Urinary bladder (tissue), 4 donors: ENCODE data around the gene SUFU. TPM values are rescaled to one million over a fixed set of nuclear protein-coding genes. Genes with fewer than 3 reads are reported as not detected.

Experiments
- DNase-seq: peaks from one replicate; pipeline ENCODE4 v3.0.0-alpha.2; 2015; ENCODE audit errors: extremely low spot score
- H3K27ac ChIP-seq: one replicate; pipeline ENCODE4 v1.5.1; 2013; ENCODE audit warnings: low read depth, mild to moderate bottlenecking, moderate library complexity
- H3K36me3 ChIP-seq: one replicate; pipeline ENCODE4 v1.6.1; 2013; ENCODE audit warnings: mild to moderate bottlenecking, moderate library complexity; ENCODE audit not compliant: insufficient read depth
- H3K4me1 ChIP-seq: one replicate; pipeline ENCODE4 v1.6.1; 2013; ENCODE audit warnings: mild to moderate bottlenecking, moderate library complexity; ENCODE audit not compliant: insufficient read depth
- H3K4me3 ChIP-seq: one replicate; pipeline ENCODE4 v1.5.1; 2013; ENCODE audit warnings: low read depth, low read length
- WGBS: extraction: QIAGEN DNeasy Blood & Tissue Kit; methylation state at CpG from one replicate; pipeline ENCODE4 v1.1.7; 2013; 5-methylcytosine and 5-hydroxymethylcytosine counted together
- polyA plus RNA-seq: library from polyadenylated mRNA; stranded (reverse); fragments of 200-250 nt; gene quantifications from one replicate; pipeline ENCODE4 v1.2.3, GENCODE V29; 2013
- small RNA-seq: library from RNA; depleted of rRNA; stranded (forward); fragments of <200 nt; gene quantifications from one replicate; pipeline ENCODE3, GENCODE V24; 2014
- total RNA-seq: library from RNA; depleted of rRNA; stranded (reverse); fragments of >200 nt; gene quantifications from one replicate; pipeline ENCODE4 v1.2.3, GENCODE V29; 2014
- donor health status: healthy with polysubstance abuse.
- donor health status: healthy.

SUFU gene
- total and polyA plus RNA-seq, 2 donors, result 8.1 to 11.2 TPM

DNA sequence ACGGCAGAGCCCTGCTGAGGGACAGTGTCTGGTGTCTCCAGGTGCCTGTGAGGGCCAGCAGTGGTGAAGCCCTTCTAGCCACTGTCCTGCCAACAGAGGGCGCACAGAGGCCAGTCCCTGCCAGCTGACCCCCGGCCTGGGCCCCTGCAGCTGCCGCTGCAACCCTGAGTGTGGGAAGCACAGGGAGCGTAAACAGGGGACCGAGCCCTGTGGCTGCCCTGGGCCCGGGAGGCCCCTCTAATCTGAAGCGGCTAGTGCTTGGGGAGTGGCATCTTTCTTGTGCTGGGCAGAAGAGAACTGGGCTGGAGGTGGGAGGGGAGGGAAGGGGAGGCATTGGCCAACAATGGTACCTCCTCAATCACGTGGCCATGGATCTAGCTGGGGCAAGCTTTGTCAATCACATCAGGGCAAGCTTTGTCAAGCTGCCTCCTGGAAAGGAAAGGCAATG, 175.1 kb downstream of the SUFU start:
- H3K4me3 ChIP-seq, result no peak overlapping the region
- WGBS, result 18% methylated on average over 9 of the region's 9 CpGs
- DNase-seq, result no peak
- H3K4me1 ChIP-seq, result no peaks in the 10 kb centered on the region
- no peak overlapping the region for H3K27ac ChIP-seq
- H3K36me3 ChIP-seq, result no peaks in the 10 kb centered on the region

DNA sequence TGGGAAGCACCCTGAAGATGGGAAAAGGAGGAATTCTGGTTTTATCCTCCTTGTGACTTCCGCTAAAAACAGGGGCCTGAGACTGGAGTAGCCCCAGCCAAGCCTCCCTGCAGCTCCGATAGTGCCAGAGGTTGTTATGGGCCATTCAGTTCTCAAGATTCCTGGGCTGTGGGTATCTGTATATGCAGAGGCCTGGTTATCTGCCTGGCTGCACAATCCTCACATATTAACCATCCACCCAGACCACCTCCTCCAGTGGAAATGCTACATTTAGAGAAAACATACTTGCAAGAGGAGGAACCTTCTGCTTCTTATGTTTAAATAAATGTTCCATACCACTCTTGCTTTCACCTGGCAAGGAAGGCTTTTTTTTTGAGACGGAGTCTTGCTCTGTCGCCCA, 175.8 kb downstream of the SUFU start:
- Histone ChIP-seq H3K27ac (no peak overlapping the region), H3K36me3 (no peaks in the 10 kb centered on the region), H3K4me3 (no peak overlapping the region), H3K4me1 (no peaks in the 10 kb centered on the region)
- 98% methylated on average over 4 of the region's 4 CpGs for WGBS
- DNase-seq, result no peak

DNA sequence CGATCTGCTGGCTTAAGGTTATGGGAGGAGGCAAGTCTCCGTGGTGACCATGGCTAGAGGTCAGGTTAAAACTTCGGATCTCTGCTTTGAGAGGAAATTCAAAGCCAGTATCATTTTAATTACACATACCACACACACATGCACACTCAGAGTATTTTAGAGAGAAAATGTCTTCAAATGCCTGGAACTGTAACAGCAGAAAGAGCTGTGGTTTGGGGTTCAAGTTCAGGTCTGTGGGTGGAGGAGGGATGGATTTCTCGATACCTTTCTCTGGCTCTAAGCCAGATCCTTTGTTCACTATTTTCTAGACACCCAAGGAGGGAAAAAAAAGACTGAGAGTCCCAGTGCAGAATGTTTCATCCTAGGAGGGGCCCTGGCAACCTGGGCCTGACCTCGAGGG, 177.9 kb downstream of the SUFU start:
- no peak overlapping the region for H3K4me3 ChIP-seq
- no peaks in the 10 kb centered on the region for H3K4me1 ChIP-seq
- DNase-seq, result no peak
- no peaks in the 10 kb centered on the region for H3K36me3 ChIP-seq
- WGBS, result 94% methylated on average over 5 of the region's 5 CpGs
- H3K27ac ChIP-seq, result no peak overlapping the region

DNA sequence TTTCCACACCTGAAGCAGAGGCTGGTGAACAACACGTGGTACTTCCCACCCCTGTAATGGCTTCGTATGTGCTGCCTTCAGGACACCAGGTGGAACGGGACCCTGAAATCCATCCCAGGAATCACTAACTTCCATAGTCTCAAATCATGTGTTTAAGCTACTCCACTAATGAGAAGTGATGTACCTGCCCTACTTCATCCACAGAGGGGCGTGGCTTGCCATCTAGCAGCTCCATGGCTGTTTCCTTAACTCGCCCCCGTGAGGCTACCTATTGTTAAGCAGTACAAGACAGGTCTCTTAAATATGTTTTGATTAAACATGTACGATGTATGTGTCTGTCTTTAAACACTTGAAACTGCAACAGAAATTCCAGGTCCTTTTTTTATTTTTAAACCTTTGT, 178.6 kb downstream of the SUFU start:
- no peak for DNase-seq
- Histone ChIP-seq H3K36me3 (no peaks in the 10 kb centered on the region), H3K27ac (no peak overlapping the region), H3K4me1 (no peaks in the 10 kb centered on the region), H3K4me3 (no peak overlapping the region)
- WGBS, result 92% methylated on average over 7 of the region's 7 CpGs

DNA sequence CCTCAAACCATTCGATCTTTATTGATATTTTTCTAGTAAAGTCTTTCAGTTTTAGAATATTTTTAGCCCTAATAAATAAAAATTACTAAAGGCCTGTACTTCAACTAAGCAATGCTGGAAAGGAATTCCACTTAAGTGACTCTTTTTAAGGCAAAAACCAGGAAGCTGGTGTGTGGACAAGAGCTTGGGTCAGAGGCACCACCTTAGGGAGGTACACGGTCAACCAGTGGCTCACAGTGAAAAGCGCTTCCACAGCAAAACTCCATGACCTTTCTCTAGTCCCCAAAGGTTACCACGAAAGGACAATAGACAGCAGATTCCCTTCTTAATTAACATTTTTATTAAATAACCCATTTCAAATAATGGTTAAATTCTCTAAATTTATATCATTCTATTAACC, 179.2 kb downstream of the SUFU start:
- 93% methylated on average over 4 of the region's 4 CpGs for whole genome bisulfite sequencing
- Histone ChIP-seq H3K4me1 (no peaks in the 10 kb centered on the region), H3K4me3 (no peak overlapping the region), H3K36me3 (no peaks in the 10 kb centered on the region), H3K27ac (no peak overlapping the region)
- DNase-seq, result no peak

Small RNAs within 50 kb of the gene (small RNA-seq; reads per million reads assigned to genes)
- not detected for gene RNU6-43P

Other genes starting within 250 kb of the SUFU start
- 11.3 TPM for gene NFKB2, start 108.3 kb upstream of the SUFU start, total RNA-seq
- gene NFKB2, start 108.3 kb upstream of the SUFU start, polyA plus RNA-seq, result 30.8 TPM
- 38.4 TPM for gene PSD, start 85.2 kb upstream of the SUFU start, total RNA-seq
- 276 TPM for gene PSD, start 85.2 kb upstream of the SUFU start, polyA plus RNA-seq
- gene FBXL15, start 83.1 kb upstream of the SUFU start, total RNA-seq, result 2.0 TPM
- gene FBXL15, start 83.1 kb upstream of the SUFU start, polyA plus RNA-seq, result 36.6 TPM
- 26.9 TPM for gene CUEDC2, start 71.4 kb upstream of the SUFU start, total RNA-seq
- 77.9 TPM for gene CUEDC2, start 71.4 kb upstream of the SUFU start, polyA plus RNA-seq
- gene C10orf95, start 52.4 kb upstream of the SUFU start, total RNA-seq, result not detected
- gene C10orf95, start 52.4 kb upstream of the SUFU start, polyA plus RNA-seq, result 0.11 TPM
- gene ACTR1A, start 1.3 kb upstream of the SUFU start, total RNA-seq, result 64.7 TPM
- gene ACTR1A, start 1.3 kb upstream of the SUFU start, polyA plus RNA-seq, result 111 TPM
- 35.5 TPM for gene TRIM8, start 140.5 kb downstream of the SUFU start, total RNA-seq
- gene TRIM8, start 140.5 kb downstream of the SUFU start, polyA plus RNA-seq, result 116 TPM
- gene ARL3, start 210.4 kb downstream of the SUFU start, total RNA-seq, result 8.5 TPM
- gene ARL3, start 210.4 kb downstream of the SUFU start, polyA plus RNA-seq, result 17.4 TPM
- 11.7 TPM for gene SFXN2, start 210.7 kb downstream of the SUFU start, total RNA-seq
- gene SFXN2, start 210.7 kb downstream of the SUFU start, polyA plus RNA-seq, result 4.3 TPM
- 30.1 TPM for gene WBP1L, start 240.0 kb downstream of the SUFU start, total RNA-seq
- 42.6 TPM for gene WBP1L, start 240.0 kb downstream of the SUFU start, polyA plus RNA-seq